Amniotic epithelial cell (primary cell): Measurements from ENCODE around the gene YBX2.
"Not testable (repeated sequence)": the region's sequence is repeated elsewhere in the genome, so short reads cannot be mapped to it uniquely, and the experiment has no call there.

Experiments used
- DNase-seq: peaks from one replicate; pipeline ENCODE4 v3.0.0-alpha.2; 2010; ENCODE audit warnings: low read depth

The YBX2 gene

GRCh38 chr17:7294614-7295153, at the start of gene YBX2:
Gene YBX2, minus strand, starts transcription at chr17:7294639. Its CDS starts 139 bp downstream, at chr17:7294500.
- no peak for DNase-seq

GRCh38 chr17:7343250-7343649, 48.8 kb upstream of the YBX2 start:
- DNase-seq = no peak

GRCh38 chr17:7341842-7342241, 47.4 kb upstream of the YBX2 start:
- DNase-seq = no peak

DNA sequence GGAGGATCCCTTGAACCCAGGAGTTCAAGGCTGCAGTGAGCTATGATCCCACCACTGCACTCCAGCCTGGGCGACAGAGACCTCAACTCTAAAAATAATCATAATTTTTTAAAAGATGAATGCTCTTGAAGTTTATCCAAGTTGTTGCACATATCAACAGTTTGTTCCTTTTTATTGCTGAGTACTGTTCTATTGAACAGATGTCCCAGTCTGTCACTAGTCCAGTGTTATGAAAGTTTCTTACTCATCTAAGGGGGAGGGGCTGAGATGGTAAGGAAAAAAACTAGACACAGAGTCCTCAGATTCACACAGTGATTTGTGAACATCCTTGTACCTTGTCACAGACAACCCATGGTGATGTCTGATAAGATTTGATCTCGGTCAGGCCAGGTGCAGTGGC, 45.7 kb upstream of the YBX2 start:
- DNase-seq = no peak

- not testable (repeated sequence) for DNase-seq
Observed at GRCh38 chr17:7337600-7337999, 43.2 kb upstream of the YBX2 start.

DNA sequence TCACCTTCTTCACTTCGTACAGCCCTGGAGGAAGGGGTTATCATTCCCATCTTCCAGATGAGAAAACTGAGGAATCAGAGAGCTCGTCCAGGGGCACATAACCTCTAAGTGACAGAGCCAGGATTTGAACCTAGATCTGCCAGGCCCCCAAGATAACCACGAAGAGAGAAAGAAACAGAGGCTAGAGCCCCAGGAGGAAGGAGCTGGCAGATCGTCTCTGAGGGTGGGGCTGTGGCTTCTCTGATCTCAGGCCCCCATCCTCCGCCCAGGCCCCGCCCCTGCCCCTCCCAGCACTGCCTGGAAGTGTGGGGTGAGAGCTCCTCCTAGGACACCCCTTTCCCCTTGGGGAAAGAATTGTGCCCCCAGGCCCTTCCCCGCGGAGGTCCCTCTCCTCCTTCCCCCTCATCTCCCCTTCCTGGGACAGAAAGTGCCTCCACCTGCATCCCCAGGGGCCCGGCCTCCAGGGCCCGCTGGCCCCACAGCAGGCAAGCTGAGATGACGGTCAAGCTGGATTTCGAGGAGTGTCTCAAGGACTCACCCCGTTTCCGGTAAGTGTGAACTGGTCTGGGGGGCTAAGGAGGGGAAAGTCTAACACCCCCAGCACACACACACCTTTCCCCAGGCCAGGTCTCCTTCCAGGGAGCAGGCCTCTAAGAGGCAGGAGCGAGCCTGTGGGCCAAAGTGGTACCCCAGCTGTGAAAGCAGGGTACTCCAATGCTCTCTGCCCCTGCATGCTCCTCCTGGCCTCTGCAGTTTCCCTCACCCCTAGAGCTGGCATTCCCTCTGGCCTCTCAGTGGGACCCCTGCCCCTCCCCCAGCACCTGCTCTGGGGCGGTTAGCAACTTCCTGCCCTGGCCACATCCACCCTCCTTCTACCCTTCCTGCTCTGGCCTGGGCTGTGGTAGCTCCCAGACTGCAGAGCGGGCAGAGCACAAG, 42.1 kb upstream of the YBX2 start, which contains the start of gene ACAP1:
ACAP1 (plus strand) TSS at position 290 of the 936 bp plus-strand sequence; CDS start at position 496, 206 bp downstream.
- no peak for DNase-seq

- not testable (repeated sequence) for DNase-seq
Observed at GRCh38 chr17:7335765-7336164, 41.3 kb upstream of the YBX2 start.

DNA sequence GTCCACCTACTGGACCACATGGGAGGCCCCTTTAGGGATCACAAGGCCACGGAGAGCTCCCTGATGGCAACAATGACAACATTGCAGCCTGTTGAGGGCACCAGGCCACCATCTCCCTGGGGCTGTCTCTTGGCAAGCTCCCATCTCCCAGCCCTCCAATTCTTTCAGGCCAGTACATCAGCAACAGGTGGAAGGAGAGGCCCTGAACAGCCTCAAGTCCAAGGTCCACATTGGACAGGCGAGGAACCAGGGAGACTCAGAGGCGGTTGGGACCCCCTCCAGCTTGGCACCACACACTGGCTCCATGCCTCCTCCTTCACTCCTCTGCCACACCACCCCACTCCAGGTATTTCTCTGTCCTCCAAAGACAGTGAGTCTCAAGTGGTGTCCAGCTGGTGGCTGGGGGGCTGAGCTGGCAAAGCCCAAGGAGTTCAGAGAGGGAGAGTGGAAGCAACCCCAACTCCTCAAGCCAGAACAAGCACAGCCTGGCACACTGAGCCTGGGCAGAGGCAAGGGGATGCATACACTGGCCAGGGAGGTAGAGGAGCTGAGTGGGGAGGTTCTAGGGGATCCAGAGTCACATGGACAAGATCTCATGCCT, 40.6 kb upstream of the YBX2 start:
- DNase-seq = no peak

DNA sequence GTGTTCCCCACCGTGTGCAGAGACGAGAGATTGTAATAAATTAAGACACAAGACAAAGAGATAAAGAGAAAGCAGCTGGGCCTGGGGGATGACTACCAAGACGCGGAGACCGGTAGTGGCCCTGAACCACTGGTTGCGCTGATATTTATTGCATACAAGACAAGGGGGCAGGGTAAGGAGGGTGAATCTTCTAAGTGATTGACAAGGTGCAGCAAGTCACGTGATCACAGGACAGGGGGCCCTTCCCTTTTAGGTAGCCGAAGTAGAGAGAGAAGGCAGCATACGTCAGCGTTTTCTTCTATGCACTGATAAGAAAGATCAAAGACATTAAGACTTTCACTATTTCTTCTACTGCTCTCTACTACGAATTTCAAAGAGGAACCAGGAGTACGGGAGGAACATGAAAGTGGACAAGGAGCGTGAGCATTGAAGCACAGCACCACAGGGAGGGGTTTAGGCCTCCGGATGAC, 38.2 kb upstream of the YBX2 start:
- DNase-seq = peak; percentile 42

GRCh38 chr17:7332111-7332510, 37.7 kb upstream of the YBX2 start:
- DNase-seq = no peak

- no peak for DNase-seq
Observed at GRCh38 chr17:7330638-7331015, 36.2 kb upstream of the YBX2 start.

GRCh38 chr17:7329997-7330637, 35.7 kb upstream of the YBX2 start:
- DNase-seq = peak; percentile 72

GRCh38 chr17:7329374-7329996, 35.0 kb upstream of the YBX2 start:
- DNase-seq = peak; percentile 99

GRCh38 chr17:7328840-7329373, 34.5 kb upstream of the YBX2 start, which contains the start of gene NEURL4:
Gene NEURL4, minus strand, starts transcription at chr17:7329335. Its CDS starts 23 bp downstream, at chr17:7329312.
- DNase-seq = no peak

GRCh38 chr17:7328009-7328408, 33.6 kb upstream of the YBX2 start:
- no peak for DNase-seq

DNA sequence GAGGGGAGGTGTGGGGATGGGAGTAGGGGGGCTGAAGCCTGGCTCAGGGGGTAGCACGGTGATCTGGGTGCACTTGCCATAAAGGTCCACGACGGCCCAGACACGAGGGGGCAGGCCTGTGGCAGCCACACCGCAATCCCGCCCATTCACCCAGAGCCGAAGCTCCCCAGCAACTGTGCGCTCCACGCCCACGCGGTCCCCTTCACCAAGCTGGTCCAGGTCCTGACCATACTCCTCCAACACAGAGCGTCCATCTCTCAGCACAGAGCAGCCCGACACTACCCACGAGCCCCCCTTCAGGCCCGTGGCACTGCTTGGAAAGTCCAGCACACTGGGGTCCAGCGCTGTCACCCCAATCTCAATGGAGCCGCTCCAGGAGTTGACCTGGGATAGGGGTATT, 33.1 kb upstream of the YBX2 start:
- DNase-seq = no peak

DNA sequence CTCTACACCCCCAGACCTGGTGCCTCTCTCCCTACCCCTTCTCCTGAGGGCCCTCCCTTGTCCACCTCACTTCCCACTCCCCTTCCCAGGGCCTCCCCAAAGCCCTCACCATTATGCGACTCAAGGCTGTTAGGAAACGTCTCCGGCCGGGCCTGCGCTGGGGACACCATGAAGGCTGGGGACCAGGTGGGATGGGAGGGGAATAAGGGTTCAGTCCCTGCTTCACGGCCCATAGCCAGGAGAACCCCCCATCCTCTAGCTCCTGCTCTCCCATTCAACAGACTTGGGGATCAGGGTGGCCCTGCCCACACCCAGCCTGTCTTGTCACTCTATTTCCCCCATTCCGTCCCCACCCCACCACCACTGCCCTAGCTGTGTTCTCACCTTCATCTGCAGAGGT, 32.6 kb upstream of the YBX2 start:
- no peak for DNase-seq

DNA sequence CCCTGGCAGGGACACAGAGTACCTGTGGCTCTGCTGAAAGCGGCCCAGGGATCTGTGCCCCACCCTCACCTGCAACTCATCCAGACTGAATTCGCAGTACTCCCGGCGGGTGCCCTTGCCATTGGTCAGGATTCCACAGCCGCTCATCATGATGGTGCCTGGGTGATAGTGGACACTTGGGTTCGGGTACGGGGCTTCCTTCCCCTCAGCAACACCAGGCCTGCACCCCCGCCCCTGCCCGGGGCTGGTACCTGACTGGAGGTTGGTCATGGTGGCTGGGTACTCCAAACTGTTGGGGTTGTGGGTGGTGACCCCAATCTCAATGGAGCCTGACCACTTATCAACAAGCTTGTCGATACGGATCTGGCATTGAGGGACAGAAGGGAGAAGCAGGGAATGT, 31.7 kb upstream of the YBX2 start:
- DNase-seq = no peak

DNA sequence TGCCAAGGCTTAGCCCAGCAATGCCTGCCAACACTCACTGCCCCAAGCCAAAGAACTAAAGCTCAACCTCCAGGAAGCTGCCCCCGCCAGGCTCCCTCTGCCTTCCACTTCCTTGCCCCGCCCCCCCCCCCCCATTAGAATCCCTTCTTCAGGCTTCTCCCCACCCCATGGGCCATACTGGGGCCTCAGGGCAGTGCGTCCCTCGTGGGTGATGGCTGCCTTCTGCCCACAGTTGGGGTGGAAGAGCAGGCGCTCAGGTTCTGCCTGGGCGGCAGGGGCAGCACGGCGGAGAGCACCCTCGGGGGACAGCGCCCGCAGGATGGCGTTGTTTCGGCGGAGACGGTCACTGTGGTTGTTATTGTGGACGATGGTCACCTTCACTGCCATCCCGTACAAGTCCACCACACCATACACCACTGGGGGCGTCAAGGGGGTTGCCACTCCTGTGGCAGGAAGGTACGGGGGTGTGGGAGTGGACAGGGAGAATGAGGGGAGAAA, 30.6 kb upstream of the YBX2 start:
- DNase-seq = no peak

DNA sequence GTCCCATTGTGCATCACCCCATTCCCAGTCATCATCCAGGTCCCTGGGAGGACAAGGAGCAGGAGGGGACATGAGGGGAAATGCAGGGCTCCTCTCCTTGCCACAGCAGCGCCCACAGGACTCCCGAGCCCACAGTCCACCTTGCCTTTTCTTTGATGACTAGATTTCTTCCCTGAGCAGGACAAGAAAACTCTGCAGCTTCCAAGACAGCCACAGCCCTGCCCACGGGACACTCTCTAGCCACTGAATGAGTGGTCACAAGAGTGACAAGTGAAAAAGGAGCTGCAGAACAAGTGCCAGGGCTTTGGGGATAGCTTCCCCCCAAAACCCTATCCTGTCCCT, 30.0 kb upstream of the YBX2 start:
- DNase-seq = no peak

DNA sequence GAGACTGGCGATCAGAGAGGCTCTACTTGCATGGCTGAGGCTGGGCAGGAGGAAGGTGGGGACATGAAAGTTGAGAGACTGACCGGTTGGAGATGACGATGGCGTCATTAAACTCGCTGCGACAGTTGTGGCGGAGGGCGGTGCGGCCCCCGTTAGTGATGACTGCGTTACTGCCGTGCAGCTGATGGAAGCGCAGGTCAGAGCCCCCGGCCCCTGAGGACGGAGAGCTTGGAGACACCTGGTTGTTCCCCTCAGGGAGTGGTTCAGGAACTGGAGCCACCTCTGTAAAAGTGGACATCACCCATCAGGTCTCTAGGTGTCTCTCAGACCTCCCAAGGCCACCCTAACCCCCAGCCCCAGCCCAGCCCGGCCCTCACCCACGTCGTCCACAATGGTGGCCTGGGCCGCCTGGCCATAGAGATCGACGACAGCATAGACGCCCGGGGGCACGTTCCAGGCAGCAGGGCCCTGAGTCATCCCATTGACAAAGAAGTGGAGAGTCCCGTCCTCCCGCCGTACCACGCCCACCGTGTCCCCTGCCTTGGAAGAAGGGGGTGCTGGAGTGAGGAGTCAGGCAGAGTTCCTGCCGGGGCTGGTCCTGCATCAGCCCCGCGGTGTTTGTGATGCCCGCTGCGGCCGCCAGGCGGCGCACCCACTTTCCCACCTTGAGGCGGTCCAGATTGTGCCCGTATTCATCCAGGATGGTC, 29.4 kb upstream of the YBX2 start:
- DNase-seq = no peak
